Mesothelial cell of epicardium (in vitro differentiated cells): ENCODE data around the gene TMEM143. TPM values are rescaled to one million over a fixed set of nuclear protein-coding genes. Genes with fewer than 3 reads are reported as not detected.

ENCODE experiments used
- DNase-seq, 2 experiments: peaks; one replicate each; pipeline ENCODE4 v3.0.0; 2021; ENCODE audit warnings: low spot score in 2 of 2; ENCODE audit not compliant: unreplicated experiment in 2 of 2
- H3K27ac Mint-ChIP-seq: 2 replicates; pipeline ENCODE4 v1.8.0; 2021; ENCODE audit warnings: mixed read lengths
- H3K27me3 Mint-ChIP-seq: 2 replicates; pipeline ENCODE4 v1.8.0; 2021; ENCODE audit warnings: low read depth, mixed read lengths
- H3K36me3 Mint-ChIP-seq: 2 replicates; pipeline ENCODE4 v1.8.0; 2021; ENCODE audit warnings: mixed read lengths
- H3K4me1 Mint-ChIP-seq: 2 replicates; pipeline ENCODE4 v1.8.0; 2021; ENCODE audit warnings: mixed read lengths
- H3K4me3 Mint-ChIP-seq: 2 replicates; pipeline ENCODE4 v1.8.0; 2021; ENCODE audit warnings: mild to moderate bottlenecking, moderate library complexity, mixed read lengths
- H3K9me3 Mint-ChIP-seq: 2 replicates; pipeline ENCODE4 v1.8.0; 2021; ENCODE audit warnings: mixed read lengths
- CTCF ChIP-seq: fragments of 200-600 bp; sonication (generic); IDR thresholded peaks from one replicate; pipeline ENCODE4 v1.5.0; 2021; ENCODE audit warnings: antibody characterized with exemption; ENCODE audit not compliant: unreplicated experiment
- total RNA-seq: library from RNA; stranded (reverse); gene quantifications from 3 replicates; pipeline ENCODE4 v1.2.1, GENCODE V29; 2021

TMEM143 gene
- total RNA-seq, 1 donor from 2014 or later = 11.7 TPM

DNA sequence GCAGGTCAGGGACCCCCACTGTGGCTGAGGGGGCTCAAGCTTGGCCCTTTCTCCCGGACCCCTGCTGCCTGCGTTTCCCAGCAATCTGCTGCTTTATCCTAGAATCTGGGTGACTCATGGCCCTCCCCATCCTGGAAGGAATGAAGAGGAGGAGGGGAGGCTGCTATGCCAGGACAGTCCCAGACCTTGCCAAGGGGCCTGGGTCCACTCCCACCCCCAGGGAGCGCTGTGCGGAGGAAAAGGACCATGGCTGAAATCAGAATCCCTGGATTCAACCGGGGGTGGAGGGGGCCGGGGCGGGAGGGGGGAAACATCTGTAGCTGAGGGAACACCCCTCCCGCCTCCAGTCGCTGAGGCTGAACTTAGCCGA lies 73.4 kb downstream of the TMEM143 start:
- H3K27me3 Mint-ChIP-seq = peaks cover 3% of the 10 kb centered on the region
- H3K27ac Mint-ChIP-seq = no peak overlapping the region
- H3K4me3 Mint-ChIP-seq = peak overlapping the region; percentile 73
- TF ChIP-seq CTCF = no peak
- H3K9me3 Mint-ChIP-seq = peaks cover 13% of the 10 kb centered on the region
- H3K36me3 Mint-ChIP-seq = peaks cover 24% of the 10 kb centered on the region
- no peak for DNase-seq
- H3K4me1 Mint-ChIP-seq = peaks cover 8% of the 10 kb centered on the region

DNA sequence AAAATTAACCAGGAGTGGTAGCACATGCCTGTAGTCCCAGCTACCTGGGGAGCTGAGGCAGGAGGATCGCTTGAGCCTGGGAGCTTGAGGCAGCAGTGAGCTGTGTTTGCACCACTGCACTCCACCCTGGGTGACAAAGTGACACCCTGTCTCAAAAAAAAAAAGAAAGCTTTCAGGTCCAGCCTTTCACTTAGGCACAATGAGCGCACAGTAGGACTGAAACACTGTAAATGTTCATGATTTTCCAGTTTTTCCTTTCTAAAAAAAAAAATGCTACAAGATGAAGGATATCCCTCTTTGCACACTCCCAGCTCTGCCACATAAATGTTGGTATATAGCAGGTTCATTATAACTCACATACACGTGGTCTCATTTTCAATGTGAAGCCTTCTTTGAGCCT lies 76.0 kb downstream of the TMEM143 start:
- H3K27me3 Mint-ChIP-seq = peaks cover 3% of the 10 kb centered on the region
- H3K36me3 Mint-ChIP-seq = peaks cover 46% of the 10 kb centered on the region
- no peak for TF ChIP-seq CTCF
- H3K4me1 Mint-ChIP-seq = peaks cover 13% of the 10 kb centered on the region
- no peak overlapping the region for H3K4me3 Mint-ChIP-seq
- no peak for DNase-seq
- no peak overlapping the region for H3K27ac Mint-ChIP-seq
- H3K9me3 Mint-ChIP-seq = peaks cover 13% of the 10 kb centered on the region

DNA sequence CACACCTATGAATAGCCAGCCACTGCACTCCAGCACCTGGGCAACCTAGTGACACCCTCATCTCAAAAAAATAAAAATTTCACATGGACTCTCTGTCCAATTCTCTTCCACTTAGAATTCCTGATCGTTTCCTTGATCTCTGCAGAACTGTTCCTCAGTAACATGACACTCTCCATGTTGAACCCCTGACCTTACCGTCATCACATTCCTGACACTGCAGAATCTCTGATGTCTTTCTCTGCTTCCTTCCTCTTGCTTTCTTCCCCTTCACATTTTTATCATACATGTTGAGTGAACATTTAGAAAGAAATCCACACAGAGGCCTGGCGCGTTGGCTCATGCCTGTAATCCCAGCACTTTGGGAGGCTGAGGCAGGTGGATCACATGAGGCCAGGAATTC lies 78.8 kb downstream of the TMEM143 start:
- Mint-ChIP-seq H3K36me3 (peaks cover 53% of the 10 kb centered on the region), H3K4me3 (no peak overlapping the region)
- no peak for DNase-seq

GRCh38 chr19:48283908-48284307 lies 79.8 kb downstream of the TMEM143 start:
- H3K9me3 Mint-ChIP-seq = peaks cover 13% of the 10 kb centered on the region
- no peak for DNase-seq
- peaks cover 50% of the 10 kb centered on the region for H3K36me3 Mint-ChIP-seq
- H3K27me3 Mint-ChIP-seq = no peaks in the 10 kb centered on the region
- no peak overlapping the region for H3K27ac Mint-ChIP-seq
- TF ChIP-seq CTCF = no peak
- H3K4me1 Mint-ChIP-seq = peaks cover 6% of the 10 kb centered on the region
- H3K4me3 Mint-ChIP-seq = no peak overlapping the region

More for the DNA sequence above, 78.8 kb downstream of the TMEM143 start:
- Mint-ChIP-seq H3K9me3 (peaks cover 13% of the 10 kb centered on the region), H3K27ac (peak overlapping the region; percentile 56), H3K4me1 (peaks cover 6% of the 10 kb centered on the region), H3K27me3 (no peaks in the 10 kb centered on the region)
- TF ChIP-seq CTCF = no peak

Other genes with a start within 250 kb of the TMEM143 start
- gene LIG1, start 193.6 kb downstream of the TMEM143 start, total RNA-seq = 62.6 to 72.8 TPM (median 66.5 TPM) in 3 replicates
- 9.3 to 11.7 TPM (median 10.2 TPM) in 3 replicates for gene ZSWIM9, start 193.3 kb downstream of the TMEM143 start, total RNA-seq
- gene CARD8, start 108.0 kb downstream of the TMEM143 start, total RNA-seq = 48.7 to 51.5 TPM (median 50.0 TPM) in 3 replicates
- 3.7 to 4.4 TPM (median 3.9 TPM) in 3 replicates for gene ZNF114, start 93.9 kb downstream of the TMEM143 start, total RNA-seq
- 50.2 to 57.3 TPM (median 52.5 TPM) in 3 replicates for gene EMP3, start 38.4 kb downstream of the TMEM143 start, total RNA-seq
- gene SYNGR4, start 427 bp upstream of the TMEM143 start, total RNA-seq = not detected in 3 replicates
- gene KDELR1, start 27.6 kb upstream of the TMEM143 start, total RNA-seq = 255 to 262 TPM (median 260 TPM) in 3 replicates
- gene GRIN2D, start 29.7 kb upstream of the TMEM143 start, total RNA-seq = 14.5 to 15.8 TPM (median 15.7 TPM) in 3 replicates
- gene GRWD1, start 82.0 kb upstream of the TMEM143 start, total RNA-seq = 34.0 to 36.5 TPM (median 36.2 TPM) in 3 replicates
- gene KCNJ14, start 91.6 kb upstream of the TMEM143 start, total RNA-seq = 2.7 to 2.8 TPM (median 2.8 TPM) in 3 replicates
- 184 to 196 TPM (median 190 TPM) in 3 replicates for gene CYTH2, start 105.4 kb upstream of the TMEM143 start, total RNA-seq
- 19.4 to 21.3 TPM (median 20.4 TPM) in 3 replicates for gene LMTK3, start 147.9 kb upstream of the TMEM143 start, total RNA-seq
- 0.64 to 0.79 TPM (median 0.74 TPM) in 3 replicates for gene SULT2B1, start 188.2 kb upstream of the TMEM143 start, total RNA-seq
- gene SPACA4, start 242.8 kb upstream of the TMEM143 start, total RNA-seq = not detected in 3 replicates